Cardiac muscle cell (in vitro differentiated cells and primary cell): ENCODE data around the gene KLB. TPM values are rescaled to one million over a fixed set of nuclear protein-coding genes. Genes with fewer than 3 reads are reported as not detected.
"Not testable (repeated sequence)": the region's sequence is repeated elsewhere in the genome, so short reads cannot be mapped to it uniquely, and the experiment has no call there.

Experiments used
- DNase-seq, 2 donors: peaks; one replicate each; pipeline versions ENCODE4 v3.0.0 to v3.0.0-alpha.2; 2010 to 2017; ENCODE audit warnings: low read depth in 1 of 2, low spot score in 1 of 2
- H3K27ac ChIP-seq: fragments of 200-600 bp; sonication (generic); 2 replicates; pipeline ENCODE4 v1.5.1; 2016
- H3K27me3 ChIP-seq: fragments of 200-600 bp; sonication (generic); 2 replicates; pipeline ENCODE4 v1.6.0; 2016; ENCODE audit warnings: control low read depth
- H3K36me3 ChIP-seq: fragments of 200-600 bp; sonication (generic); 2 replicates; pipeline ENCODE4 v1.5.1; 2016; ENCODE audit warnings: control low read depth
- H3K4me1 ChIP-seq: fragments of 200-600 bp; sonication (generic); 2 replicates; pipeline ENCODE4 v1.8.1; 2017; ENCODE audit warnings: low read depth, mild to moderate bottlenecking, mixed run types
- H3K4me3 ChIP-seq: fragments of 200-600 bp; sonication (generic); 2 replicates; pipeline ENCODE4 v1.5.1; 2016; ENCODE audit warnings: mild to moderate bottlenecking
- H3K9me3 ChIP-seq: fragments of 200-600 bp; sonication (generic); 2 replicates; pipeline ENCODE4 v1.5.1; 2017; ENCODE audit warnings: low read depth, mild to moderate bottlenecking, control low read depth
- polyA plus RNA-seq: library from polyadenylated mRNA; unstranded; fragments of >200 nt; fragmentation: Nextera tagmentation; extraction: Ambion mirVana; gene quantifications from 2 replicates; pipeline ENCODE4 v1.2.1, GENCODE V29; 2016
- total RNA-seq: library from RNA; depleted of rRNA; stranded (reverse); fragments of >200 nt; gene quantifications from 2 replicates; pipeline ENCODE4 v1.2.3, GENCODE V29; 2016
- TF ChIP-seq, protein P1 (sequence below): IDR thresholded peaks from 2 replicates; pipeline ENCODE4 v1.5.1; 2012; ENCODE audit warnings: low read depth, mild to moderate bottlenecking, low read length

The KLB gene
- total and polyA plus RNA-seq, 2 experiments from 2014 or later: 0.12 TPM; not detected in 1

- Histone ChIP-seq H3K27me3 (no peaks in the 10 kb centered on the region), H3K4me3 (no peak overlapping the region), H3K9me3 (no peaks in the 10 kb centered on the region), H3K4me1 (no peaks in the 10 kb centered on the region), H3K36me3 (no peaks in the 10 kb centered on the region), H3K27ac (no peak overlapping the region)
- DNase-seq: no peak
- TF ChIP-seq, protein P1, sequence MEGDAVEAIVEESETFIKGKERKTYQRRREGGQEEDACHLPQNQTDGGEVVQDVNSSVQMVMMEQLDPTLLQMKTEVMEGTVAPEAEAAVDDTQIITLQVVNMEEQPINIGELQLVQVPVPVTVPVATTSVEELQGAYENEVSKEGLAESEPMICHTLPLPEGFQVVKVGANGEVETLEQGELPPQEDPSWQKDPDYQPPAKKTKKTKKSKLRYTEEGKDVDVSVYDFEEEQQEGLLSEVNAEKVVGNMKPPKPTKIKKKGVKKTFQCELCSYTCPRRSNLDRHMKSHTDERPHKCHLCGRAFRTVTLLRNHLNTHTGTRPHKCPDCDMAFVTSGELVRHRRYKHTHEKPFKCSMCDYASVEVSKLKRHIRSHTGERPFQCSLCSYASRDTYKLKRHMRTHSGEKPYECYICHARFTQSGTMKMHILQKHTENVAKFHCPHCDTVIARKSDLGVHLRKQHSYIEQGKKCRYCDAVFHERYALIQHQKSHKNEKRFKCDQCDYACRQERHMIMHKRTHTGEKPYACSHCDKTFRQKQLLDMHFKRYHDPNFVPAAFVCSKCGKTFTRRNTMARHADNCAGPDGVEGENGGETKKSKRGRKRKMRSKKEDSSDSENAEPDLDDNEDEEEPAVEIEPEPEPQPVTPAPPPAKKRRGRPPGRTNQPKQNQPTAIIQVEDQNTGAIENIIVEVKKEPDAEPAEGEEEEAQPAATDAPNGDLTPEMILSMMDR: no peak
Measured at GRCh38 chr4:39383690-39384089, 23.0 kb upstream of the KLB start.

- Histone ChIP-seq H3K27me3 (no peaks in the 10 kb centered on the region), H3K36me3 (no peaks in the 10 kb centered on the region), H3K27ac (no peak overlapping the region), H3K9me3 (no peaks in the 10 kb centered on the region), H3K4me1 (no peaks in the 10 kb centered on the region), H3K4me3 (no peak overlapping the region)
- TF ChIP-seq, protein P1: no peak
- DNase-seq: no peak
Measured at GRCh38 chr4:39384563-39384962, 22.2 kb upstream of the KLB start.

- no peaks in the 10 kb centered on the region for H3K9me3 ChIP-seq
- peak in 1 of 2 donors; percentile 13 for DNase-seq
- no peak overlapping the region for H3K4me3 ChIP-seq
- no peaks in the 10 kb centered on the region for H3K36me3 ChIP-seq
- H3K27ac ChIP-seq: no peak overlapping the region
- no peaks in the 10 kb centered on the region for H3K27me3 ChIP-seq
- TF ChIP-seq, protein P1: no peak
- no peaks in the 10 kb centered on the region for H3K4me1 ChIP-seq
Measured at GRCh38 chr4:39390603-39391002, 16.1 kb upstream of the KLB start.

- TF ChIP-seq, protein P1: no peak
- H3K27me3 ChIP-seq: no peaks in the 10 kb centered on the region
- no peaks in the 10 kb centered on the region for H3K9me3 ChIP-seq
- H3K4me1 ChIP-seq: no peaks in the 10 kb centered on the region
- H3K36me3 ChIP-seq: no peaks in the 10 kb centered on the region
- H3K4me3 ChIP-seq: no peak overlapping the region
- no peak for DNase-seq
- H3K27ac ChIP-seq: no peak overlapping the region
Measured at GRCh38 chr4:39394706-39395105, 12.0 kb upstream of the KLB start.

DNA sequence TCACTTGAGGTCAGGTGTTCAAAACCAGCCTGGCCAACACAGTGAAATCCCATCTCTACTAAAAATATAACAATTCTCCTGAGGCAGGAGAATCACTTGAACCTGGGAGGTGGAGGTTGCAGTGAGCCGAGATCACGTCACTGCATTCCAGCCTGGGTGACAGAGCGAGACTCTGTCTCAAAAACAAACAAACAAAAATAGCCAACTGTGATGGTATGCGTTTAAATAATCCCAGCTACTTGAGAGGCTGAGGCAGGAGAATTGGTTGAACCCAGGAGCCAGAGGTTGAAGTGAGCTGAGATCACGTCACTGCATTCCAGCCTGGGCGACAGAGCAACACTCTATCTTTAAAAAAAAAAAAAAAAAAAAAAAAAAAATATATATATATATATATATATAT is 5.1 kb upstream of the KLB start:
- not testable (repeated sequence) for H3K27ac ChIP-seq, H3K36me3 ChIP-seq, DNase-seq, H3K4me3 ChIP-seq, H3K4me1 ChIP-seq, H3K27me3 ChIP-seq, H3K9me3 ChIP-seq

GRCh38 chr4:39407584-39407885 is 805 bp downstream of the KLB start:
- no peak overlapping the region for H3K4me3 ChIP-seq
- TF ChIP-seq, protein P1: no peak
- no peaks in the 10 kb centered on the region for H3K36me3 ChIP-seq
- DNase-seq: no peak
- H3K27me3 ChIP-seq: no peaks in the 10 kb centered on the region
- no peaks in the 10 kb centered on the region for H3K9me3 ChIP-seq
- no peak overlapping the region for H3K27ac ChIP-seq
- H3K4me1 ChIP-seq: no peaks in the 10 kb centered on the region
